HG02870 (cell line): ENCODE measurements around the gene ELF3.
"Not testable (repeated sequence)": the region's sequence is repeated elsewhere in the genome, so short reads cannot be mapped to it uniquely, and the experiment has no call there.

Source experiments
- ATAC-seq: cut with Tn5 transposase; IDR thresholded peaks from one replicate; pipeline ENCODE4 v1.9.1; 2021; ENCODE audit warnings: mild to moderate bottlenecking, moderate library complexity; ENCODE audit not compliant: unreplicated experiment

ELF3 gene

GRCh38 chr1:202010180-202011015 is at the start of gene ELF3:
Gene ELF3, plus strand, starts transcription at chr1:202010587. Its CDS starts 550 bp downstream, at chr1:202011137.
- peak; percentile 79 for ATAC-seq

GRCh38 chr1:201962382-201962781 is 48.0 kb upstream of the ELF3 start:
- ATAC-seq: not testable (repeated sequence)

- no peak for ATAC-seq
Measured at GRCh38 chr1:201964261-201964660, 46.1 kb upstream of the ELF3 start.

- ATAC-seq: no peak
Measured at GRCh38 chr1:201966171-201966570, 44.2 kb upstream of the ELF3 start.

GRCh38 chr1:201968202-201968925 is 42.0 kb upstream of the ELF3 start:
- ATAC-seq: no peak

- no peak for ATAC-seq
Measured at GRCh38 chr1:201970334-201971159, 39.8 kb upstream of the ELF3 start.

- peak; percentile 6 for ATAC-seq
Measured at GRCh38 chr1:201982082-201982622, 28.2 kb upstream of the ELF3 start.

- peak; percentile 72 for ATAC-seq
Measured at GRCh38 chr1:201982623-201983379, 27.6 kb upstream of the ELF3 start, which contains the start of gene RNPEP. Gene RNPEP, plus strand, starts transcription at chr1:201982648. Its CDS starts 19 bp downstream, at chr1:201982667.

- no peak for ATAC-seq
Measured at GRCh38 chr1:201983380-201983805, 27.0 kb upstream of the ELF3 start.

GRCh38 chr1:201984446-201984845 is 25.9 kb upstream of the ELF3 start:
- ATAC-seq: no peak

- no peak for ATAC-seq
Measured at GRCh38 chr1:201985355-201985754, 25.0 kb upstream of the ELF3 start.

GRCh38 chr1:201988601-201989000 is 21.8 kb upstream of the ELF3 start:
- ATAC-seq: no peak

- ATAC-seq: no peak
Measured at GRCh38 chr1:201989354-201990128, 20.8 kb upstream of the ELF3 start.

GRCh38 chr1:201990427-201990826 is 20.0 kb upstream of the ELF3 start:
- no peak for ATAC-seq

- ATAC-seq: no peak
Measured at GRCh38 chr1:201999625-202000238, 10.7 kb upstream of the ELF3 start.

GRCh38 chr1:202002507-202002906 is 7.9 kb upstream of the ELF3 start:
- ATAC-seq: no peak

- no peak for ATAC-seq
Measured at GRCh38 chr1:202004711-202005110, 5.7 kb upstream of the ELF3 start.

GRCh38 chr1:202005958-202006357 is 4.4 kb upstream of the ELF3 start:
- ATAC-seq: no peak

GRCh38 chr1:202007304-202007703 is 3.1 kb upstream of the ELF3 start:
- ATAC-seq: no peak
